C4-2B (cell line): ENCODE results near the gene TMEM181.

Experiments used
- H3K27ac ChIP-seq: fragments of 450-650 bp; 2 replicates; pipeline ENCODE4 v1.5.1; 2017
- ZFX ChIP-seq: fragments of 450-650 bp; IDR thresholded peaks from 2 replicates; pipeline ENCODE4 v1.6.1; 2017
- TF ChIP-seq, protein P1 (sequence below): fragments of 450-650 bp; conservative IDR thresholded peaks from 2 replicates; pipeline ENCODE4 v1.5.1; 2017; ENCODE audit warnings: mild to moderate bottlenecking

The TMEM181 gene

DNA sequence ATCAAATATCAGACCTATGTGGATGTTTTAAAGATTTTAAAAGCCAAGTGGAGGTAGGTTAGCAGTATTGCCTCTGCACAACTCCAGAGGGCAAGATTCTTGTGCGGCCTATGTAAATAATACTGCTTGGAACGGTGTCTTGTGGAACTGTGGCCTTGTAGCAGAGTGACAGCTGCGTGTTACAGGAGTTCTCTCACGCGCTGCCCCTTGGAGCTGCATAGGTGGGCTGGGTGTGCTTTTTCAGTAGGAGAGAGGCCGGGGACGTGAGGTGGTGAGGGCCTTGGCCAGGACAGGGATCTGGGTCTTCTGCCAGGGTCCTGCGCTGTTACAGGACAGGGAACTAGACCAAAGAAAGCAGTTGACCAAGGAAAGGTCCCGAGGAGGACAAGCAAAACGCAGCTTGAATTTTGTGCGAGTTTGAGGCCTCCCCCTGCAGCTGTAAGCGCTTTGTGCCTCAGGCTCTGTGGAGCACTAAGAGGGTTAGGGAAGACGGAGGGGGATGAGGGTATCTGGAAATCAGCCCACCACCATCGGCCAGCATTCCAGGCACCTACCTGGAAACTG, 1.5 kb downstream of the TMEM181 start:
- no peak for TF ChIP-seq ZFX
- TF ChIP-seq, protein P1, sequence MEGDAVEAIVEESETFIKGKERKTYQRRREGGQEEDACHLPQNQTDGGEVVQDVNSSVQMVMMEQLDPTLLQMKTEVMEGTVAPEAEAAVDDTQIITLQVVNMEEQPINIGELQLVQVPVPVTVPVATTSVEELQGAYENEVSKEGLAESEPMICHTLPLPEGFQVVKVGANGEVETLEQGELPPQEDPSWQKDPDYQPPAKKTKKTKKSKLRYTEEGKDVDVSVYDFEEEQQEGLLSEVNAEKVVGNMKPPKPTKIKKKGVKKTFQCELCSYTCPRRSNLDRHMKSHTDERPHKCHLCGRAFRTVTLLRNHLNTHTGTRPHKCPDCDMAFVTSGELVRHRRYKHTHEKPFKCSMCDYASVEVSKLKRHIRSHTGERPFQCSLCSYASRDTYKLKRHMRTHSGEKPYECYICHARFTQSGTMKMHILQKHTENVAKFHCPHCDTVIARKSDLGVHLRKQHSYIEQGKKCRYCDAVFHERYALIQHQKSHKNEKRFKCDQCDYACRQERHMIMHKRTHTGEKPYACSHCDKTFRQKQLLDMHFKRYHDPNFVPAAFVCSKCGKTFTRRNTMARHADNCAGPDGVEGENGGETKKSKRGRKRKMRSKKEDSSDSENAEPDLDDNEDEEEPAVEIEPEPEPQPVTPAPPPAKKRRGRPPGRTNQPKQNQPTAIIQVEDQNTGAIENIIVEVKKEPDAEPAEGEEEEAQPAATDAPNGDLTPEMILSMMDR: no peak
- peak overlapping the region; percentile 79; the same call in 1 of the 2 replicates for H3K27ac ChIP-seq

DNA sequence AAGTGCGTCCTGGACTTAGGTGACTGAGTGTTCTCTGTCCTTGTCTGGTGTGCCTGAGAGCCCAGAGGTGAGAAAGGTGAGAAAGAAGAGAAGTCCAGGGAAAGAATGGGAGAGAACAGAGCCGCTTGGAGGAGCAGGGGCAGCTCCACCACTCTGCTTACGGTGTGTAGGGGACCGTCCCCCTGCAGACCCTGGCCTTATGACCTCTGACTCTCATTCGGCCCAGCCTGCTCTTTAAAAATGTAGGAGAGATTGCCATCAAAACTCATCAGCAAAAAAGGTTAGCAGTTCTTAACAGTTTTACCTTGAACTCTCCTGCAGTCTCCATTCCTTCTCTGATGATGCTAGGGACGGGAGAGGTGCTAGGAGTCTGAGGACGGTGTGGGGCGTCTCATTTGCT, 2.0 kb downstream of the TMEM181 start:
- H3K27ac ChIP-seq: no peak overlapping the region
- TF ChIP-seq, protein P1: no peak
- TF ChIP-seq ZFX: no peak

DNA sequence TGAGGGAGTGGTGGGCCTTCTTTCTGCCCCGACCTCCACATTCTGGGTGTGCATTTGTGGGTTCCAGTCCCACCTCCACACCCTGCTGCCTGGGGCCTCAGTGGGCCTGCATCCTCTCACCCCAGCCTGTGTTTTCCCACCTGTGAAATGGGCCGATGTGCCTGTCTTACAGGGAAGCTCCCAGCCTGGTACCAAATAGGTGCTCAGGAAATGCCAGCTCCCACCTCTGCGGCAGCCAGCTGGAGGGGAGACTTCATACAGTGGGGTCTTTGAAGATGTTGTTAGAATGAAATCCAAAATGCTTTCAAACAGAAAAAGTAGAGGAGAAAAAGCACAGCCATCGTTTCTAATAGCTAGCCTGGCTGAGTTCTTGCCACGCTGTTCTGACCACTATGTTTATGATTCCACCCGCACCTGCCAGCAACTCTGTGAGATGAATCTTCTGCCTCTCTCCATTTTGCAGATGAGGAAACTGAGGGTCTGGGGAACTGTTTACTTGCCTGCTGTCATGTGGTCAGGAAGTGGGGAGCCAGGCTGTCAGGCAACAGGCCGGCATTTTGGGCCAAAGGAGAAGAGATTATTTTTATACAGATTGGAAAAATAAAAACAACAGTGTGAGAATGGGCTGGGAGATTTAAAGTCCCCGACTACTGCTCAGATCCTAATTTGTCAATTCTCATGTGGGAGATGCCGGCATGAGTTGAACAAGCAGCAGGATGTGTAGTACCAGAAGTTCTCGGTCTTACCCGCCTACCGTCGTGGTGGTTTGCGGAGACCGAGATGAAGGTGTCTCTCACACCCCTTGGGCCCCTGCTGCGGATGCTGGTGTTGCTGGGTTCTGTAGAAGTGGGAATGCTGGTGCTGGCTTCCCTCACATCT, 4.6 kb downstream of the TMEM181 start:
- TF ChIP-seq, protein P1: no peak
- no peak for TF ChIP-seq ZFX
- H3K27ac ChIP-seq: no peak overlapping the region

DNA sequence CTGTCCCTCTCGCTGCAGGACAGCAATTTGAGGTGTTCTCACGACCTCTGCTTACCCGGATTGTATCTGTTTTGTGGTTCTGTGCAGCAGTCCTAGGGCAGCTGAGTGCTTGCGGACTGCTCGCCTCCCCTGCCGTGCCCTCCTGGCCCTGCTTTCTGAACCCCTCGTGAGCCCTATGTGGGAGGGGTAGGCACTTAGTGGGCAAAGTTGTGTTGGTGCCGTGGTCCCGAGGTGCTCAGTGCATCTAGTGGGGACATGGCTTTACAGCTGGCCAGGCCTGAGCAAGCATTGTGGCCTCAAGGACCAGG, 5.2 kb downstream of the TMEM181 start:
- TF ChIP-seq, protein P1: no peak
- no peak for TF ChIP-seq ZFX
- no peak overlapping the region for H3K27ac ChIP-seq

DNA sequence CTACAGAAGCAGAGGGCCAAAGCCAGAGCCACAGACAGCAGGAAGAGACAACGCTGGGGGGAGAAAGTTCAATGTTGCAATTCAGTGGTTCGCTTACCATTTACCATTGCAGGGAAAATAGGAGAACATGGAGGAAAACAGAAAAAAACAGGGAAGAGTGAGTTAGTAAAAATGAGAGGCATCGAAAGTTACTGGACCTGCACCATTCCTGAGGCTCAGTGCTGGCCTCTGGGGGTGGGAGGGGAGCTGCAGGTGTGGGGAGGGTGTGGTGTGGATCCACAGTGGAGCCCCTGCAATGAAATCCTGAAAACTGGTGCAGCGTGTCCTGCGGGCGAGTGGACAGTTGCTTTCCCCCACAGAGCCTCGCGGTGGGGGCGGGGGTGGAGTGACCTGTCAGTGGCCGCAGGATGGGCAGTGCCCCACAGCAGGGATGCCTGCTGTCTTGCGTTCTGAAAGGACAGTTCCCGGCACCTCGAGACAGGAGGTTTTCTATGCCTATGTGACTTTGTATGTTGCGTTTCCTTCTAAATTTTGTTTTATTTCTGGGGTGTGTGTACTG, 5.7 kb downstream of the TMEM181 start:
- TF ChIP-seq, protein P1: no peak
- TF ChIP-seq ZFX: no peak
- H3K27ac ChIP-seq: no peak overlapping the region

DNA sequence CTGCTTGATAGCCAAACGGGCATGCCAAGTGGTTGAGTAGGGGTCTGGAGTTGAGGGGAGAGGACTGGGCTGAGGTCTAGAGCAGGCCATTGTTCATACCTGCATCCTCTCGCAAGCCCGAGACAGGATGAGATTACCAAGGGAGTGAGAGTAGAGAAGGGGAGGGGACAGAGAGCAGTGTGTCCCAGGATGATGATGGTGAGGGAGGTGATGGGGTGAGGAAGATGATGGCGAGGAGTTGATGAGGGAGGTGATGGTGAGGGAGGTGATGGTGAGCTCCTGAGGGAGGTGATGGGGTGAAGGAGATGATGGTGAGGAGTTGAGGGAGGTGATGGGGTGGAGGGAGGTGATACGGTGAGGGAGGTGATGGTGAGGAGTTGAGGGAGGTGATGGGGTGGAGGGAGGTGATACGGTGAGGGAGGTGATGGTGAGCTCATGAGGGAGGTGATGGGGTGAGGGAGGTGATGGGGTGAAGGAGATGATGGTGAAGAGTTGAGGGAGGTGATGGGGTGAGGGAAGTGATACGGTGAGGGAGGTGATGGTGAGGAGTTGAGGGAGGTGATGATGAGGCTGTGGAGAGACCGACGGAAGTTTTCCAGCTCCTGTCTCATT, 6.4 kb downstream of the TMEM181 start:
- TF ChIP-seq, protein P1: no peak
- no peak for TF ChIP-seq ZFX
- no peak overlapping the region for H3K27ac ChIP-seq

DNA sequence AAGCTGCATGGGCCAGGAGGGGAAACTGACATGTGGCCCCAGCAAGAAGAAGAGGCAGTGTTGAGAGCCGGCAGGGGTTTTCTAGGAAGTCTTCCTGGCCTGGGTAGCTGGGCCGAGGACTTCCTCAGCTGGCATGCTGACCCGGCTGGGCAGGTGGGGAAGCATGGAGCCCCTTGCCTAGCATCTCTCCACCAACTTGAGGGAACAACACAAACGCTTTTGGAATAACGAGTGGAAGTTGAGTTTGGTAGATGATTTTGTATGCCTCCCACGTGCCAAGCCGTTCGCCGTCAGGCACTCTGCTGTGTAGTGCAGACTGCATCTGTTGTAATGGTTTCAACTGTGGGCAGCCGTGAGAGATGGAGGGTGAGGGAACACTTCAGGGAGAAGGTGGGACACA, 7.3 kb downstream of the TMEM181 start:
- TF ChIP-seq, protein P1: no peak
- no peak for TF ChIP-seq ZFX
- H3K27ac ChIP-seq: no peak overlapping the region
